Endometrium (tissue), 2 donors: Measurements from ENCODE around the gene HBEGF.

ENCODE experiments used
- FAIRE-seq: peaks from 2 replicates; lab custom pipeline; 2012; peaks lifted over from hg19 to GRCh38; lab: Jason Lieb, UNC
- donor health status: control.
- donor health status: control.

Gene HBEGF

DNA sequence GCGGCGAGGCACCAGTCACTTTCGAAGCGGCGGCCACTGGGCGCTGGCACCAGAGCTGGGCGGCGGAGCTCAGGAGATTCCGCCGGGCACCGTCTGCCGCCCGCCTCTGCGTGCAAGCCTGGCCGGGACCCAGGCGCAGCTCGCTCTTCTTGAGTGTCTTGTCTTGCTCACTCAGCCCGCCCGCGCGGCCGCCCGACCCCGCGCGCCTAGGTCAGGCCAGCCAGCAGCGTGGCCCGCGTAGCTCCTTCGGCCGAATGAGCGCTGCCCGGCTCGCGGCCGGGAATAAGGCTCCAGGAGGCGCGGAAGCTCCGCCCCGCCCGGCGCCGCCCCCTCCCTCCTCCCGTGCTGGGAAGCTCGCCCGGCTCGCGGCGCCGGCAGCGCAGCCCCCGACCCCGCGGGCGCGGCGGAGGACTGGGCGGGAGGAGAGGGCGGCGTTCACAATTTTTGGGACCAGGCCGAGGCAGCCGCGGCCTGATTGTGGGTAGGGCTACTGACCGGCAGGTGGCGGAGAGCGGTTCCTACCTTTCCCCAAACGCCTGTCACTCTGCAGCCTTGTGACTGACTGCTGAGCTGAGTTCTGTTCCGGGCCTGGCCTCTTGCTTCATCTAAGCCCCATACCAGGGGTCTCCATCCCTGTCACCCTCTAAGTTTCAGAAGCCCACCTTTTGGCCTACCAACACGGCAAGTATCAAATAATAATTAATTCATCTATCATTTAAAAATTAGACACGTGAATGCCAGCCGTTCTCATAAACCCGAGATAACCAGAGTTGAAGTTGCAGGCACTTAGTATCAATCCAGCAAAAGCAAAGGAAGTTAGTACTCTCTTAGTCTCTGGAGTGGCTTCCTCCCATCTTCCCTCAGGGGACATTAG lies at the start of gene HBEGF:
Gene HBEGF (minus strand): TSS at position 256 of the 874 bp plus-strand sequence. CDS start 275 bp downstream, outside the sequence.
- no peak for FAIRE-seq

GRCh38 chr5:140393738-140394137 lies 47.3 kb upstream of the HBEGF start:
- no peak for FAIRE-seq

GRCh38 chr5:140391732-140392131 lies 45.3 kb upstream of the HBEGF start:
- no peak for FAIRE-seq

GRCh38 chr5:140391312-140391711 lies 44.9 kb upstream of the HBEGF start:
- FAIRE-seq = no peak

GRCh38 chr5:140388052-140388451 lies 41.6 kb upstream of the HBEGF start:
- FAIRE-seq = no peak

DNA sequence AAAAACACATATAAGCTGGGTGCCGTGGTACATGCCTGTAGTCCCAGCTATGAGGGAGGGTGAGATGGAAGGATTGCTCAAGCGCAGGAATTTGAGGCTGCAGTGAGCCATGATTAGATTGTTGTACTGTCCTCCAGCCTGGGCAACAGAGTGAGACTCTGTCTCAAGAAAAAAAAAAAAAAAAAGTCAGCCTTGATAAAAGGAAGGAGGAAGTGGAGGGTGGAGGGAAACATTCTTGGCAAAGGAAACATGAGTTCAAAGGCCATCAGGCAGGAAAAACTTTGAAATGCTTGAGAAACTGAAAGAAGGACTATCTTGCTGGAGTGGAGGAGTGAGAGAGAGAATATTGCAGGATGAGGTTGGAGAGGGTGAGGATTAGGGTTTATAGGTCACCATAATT lies 36.9 kb upstream of the HBEGF start:
- no peak for FAIRE-seq

GRCh38 chr5:140382866-140383265 lies 36.5 kb upstream of the HBEGF start:
- FAIRE-seq = no peak

GRCh38 chr5:140381972-140382371 lies 35.6 kb upstream of the HBEGF start:
- no peak for FAIRE-seq

DNA sequence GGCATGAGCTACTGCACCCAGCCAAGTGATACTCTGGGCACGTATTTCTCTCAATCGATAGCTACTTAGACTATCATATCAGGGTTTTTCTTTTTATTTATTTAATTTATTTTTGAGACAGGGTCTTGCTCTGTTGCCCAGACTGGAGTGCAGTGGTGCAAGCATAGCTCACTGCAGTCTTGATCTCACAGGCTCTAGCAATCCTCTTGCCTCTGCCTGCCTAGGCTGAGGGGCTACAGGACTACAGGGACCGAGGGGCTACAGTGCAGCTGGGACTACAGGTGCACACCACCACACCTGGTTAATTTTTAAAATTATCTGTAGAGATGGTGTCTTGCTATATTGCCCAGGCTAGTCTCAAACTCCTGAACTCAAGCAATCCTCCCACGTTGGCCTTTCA lies 34.9 kb upstream of the HBEGF start:
- no peak for FAIRE-seq

DNA sequence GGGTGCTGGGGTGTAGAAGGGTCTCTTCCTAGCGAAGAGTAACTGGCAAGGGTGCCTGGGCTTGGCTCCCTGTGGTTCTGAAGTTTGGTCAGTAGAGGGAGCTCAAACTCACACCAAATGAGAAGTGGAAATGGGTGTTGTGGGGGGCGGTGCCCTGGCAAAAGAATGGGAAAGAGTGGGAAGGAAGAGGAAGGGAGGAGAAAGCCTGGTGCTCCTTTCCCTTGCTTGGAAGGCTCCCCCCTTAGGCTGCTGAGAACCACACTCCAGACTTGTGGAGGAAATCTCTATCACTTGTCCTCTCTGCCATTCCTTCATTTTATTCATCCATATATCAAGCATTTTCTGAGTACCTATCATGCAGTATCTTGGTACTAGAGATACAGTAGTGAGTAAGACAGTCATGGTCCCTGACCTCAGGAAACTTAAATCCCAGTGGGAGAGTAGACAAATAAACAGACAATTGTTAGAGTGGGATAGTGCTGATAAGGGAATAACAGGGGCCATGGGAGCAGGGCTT lies 26.6 kb upstream of the HBEGF start:
- no peak for FAIRE-seq

DNA sequence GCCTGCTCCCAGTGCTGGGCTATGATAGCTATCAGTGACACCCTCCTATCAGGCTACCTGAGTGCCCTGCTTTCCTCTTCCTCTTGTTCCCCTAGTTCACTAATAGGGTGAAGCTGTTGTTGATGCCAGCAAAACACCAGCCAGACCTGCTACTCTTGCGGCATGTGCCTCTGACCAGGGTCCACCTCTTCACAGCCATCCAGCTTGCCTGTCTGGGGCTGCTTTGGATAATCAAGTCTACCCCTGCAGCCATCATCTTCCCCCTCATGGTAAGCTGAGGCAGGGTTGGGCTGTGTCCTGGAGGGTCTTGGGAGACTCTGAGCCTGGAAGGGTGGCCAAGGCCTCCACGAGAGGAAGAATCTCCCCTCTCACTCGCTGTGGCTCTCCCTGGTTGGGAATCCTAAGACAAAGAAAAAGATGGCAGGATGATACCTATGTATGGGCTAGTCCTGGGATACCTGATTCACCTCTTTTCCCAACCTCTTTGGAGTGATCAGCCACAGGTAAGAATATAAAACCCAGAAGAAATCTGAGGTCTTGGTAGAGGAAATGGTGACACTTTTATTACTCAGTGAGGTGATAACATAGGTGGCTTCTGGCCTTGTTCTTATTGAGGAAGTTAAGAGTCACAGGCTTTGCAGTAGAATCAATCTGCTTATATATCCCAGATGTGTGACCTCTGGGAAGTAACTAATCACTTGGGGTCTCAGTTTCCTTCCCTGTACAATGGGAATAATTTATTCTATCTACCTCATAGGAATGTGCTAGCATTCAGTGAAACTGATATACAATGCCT lies 25.2 kb upstream of the HBEGF start:
- FAIRE-seq = no peak

- FAIRE-seq = no peak
Observed at GRCh38 chr5:140367256-140368013, 21.0 kb upstream of the HBEGF start.

- FAIRE-seq = no peak
Observed at GRCh38 chr5:140366589-140367255, 20.3 kb upstream of the HBEGF start.

- no peak for FAIRE-seq
Observed at GRCh38 chr5:140365941-140366340, 19.5 kb upstream of the HBEGF start.

- no peak for FAIRE-seq
Observed at GRCh38 chr5:140365282-140365681, 18.9 kb upstream of the HBEGF start.

- no peak for FAIRE-seq
Observed at GRCh38 chr5:140364472-140364765, 18.0 kb upstream of the HBEGF start.

DNA sequence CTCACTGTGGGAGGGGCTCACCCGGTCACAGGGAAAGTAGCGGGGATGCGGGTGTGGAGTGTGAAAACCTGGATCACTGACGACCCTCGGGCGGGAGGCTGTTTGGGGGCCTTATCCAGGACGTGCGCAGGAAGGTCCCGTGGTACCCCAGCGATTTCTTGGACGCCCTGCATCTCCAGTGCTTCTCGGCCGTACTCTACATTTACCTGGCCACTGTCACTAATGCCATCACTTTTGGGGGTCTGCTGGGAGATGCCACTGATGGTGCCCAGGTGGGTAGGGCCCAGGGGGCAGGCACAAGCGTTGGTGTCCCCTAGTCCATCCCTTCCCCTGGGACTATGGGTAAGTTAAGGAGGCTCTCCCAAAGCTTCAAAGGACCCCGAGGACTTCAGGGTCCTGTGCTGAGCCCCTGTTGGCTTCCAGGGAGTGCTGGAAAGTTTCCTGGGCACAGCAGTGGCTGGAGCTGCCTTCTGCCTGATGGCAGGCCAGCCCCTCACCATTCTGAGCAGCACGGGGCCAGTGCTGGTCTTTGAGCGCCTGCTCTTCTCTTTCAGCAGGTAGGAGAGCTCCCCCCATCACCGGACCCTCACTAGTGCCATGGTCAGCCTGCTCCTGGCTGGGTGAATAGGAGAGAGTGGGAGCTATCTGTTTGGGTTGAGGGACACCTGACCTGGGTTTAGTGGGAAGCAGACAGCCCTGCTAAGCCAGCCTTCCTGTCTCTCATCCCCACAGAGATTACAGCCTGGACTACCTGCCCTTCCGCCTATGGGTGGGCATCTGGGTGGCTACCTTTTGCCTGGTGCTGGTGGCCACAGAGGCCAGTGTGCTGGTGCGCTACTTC lies 17.4 kb upstream of the HBEGF start:
- FAIRE-seq = no peak

- no peak for FAIRE-seq
Observed at GRCh38 chr5:140362875-140363630, 16.6 kb upstream of the HBEGF start.

DNA sequence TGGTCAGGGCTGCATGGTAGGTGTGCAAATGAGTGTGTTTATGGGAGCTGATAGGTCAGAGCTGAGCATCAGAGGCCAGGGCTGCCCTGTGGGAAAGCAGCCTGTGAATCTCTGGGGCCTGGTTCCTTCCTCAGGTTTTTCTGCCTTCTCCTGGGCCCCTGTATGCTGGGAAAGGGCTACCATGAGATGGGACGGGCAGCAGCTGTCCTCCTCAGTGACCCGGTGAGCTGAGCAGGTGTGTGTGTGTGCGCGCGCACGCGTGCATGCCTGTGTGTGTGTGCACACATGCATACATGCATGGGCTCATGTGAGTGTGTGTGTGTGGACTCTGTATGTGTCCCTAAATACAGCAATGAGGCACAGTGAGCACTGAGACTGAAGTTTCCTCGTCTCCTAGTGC lies 15.9 kb upstream of the HBEGF start:
- no peak for FAIRE-seq

DNA sequence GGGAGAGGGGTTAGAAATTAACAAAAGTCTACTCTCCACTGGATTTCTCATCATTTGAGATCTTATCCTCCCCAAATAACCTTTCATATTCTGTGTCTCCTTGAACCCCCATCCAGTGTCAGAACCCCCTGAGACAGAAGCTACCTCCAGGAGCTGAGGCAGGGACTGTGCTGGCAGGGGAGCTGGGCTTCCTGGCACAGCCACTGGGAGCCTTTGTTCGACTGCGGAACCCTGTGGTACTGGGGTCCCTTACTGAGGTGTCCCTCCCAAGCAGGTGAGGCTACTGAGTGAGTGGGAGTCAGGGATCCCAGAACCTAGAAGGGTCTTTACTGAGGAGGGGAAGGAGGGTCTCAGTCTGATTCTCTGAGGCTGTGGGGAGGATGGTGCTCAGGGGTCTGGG lies 15.5 kb upstream of the HBEGF start:
- no peak for FAIRE-seq
